Mucosa of rectum (tissue), 2 donors: Measurements from ENCODE around the gene LIMS1.

Experiments used
- H3K27ac ChIP-seq, 2 donors: one replicate each; pipeline ENCODE4 v1.7.0; 2013; ENCODE audit warnings: inconsistent platforms in 2 of 2, low read depth in 2 of 2, low read length in 2 of 2
- H3K27me3 ChIP-seq, 2 donors: one replicate each; pipeline ENCODE4 v1.7.0; 2013; ENCODE audit warnings: low read length in 2 of 2; ENCODE audit not compliant: control insufficient read depth in 2 of 2, insufficient read depth in 2 of 2
- H3K36me3 ChIP-seq, 2 donors: one replicate each; pipeline ENCODE4 v1.7.0; 2013; ENCODE audit warnings: low read length in 2 of 2; ENCODE audit not compliant: control insufficient read depth in 2 of 2, insufficient read depth in 2 of 2
- H3K4me1 ChIP-seq, 2 donors: one replicate each; pipeline ENCODE4 v1.7.0; 2013; ENCODE audit warnings: low read length in 2 of 2, mild to moderate bottlenecking in 1 of 2; ENCODE audit not compliant: control insufficient read depth in 2 of 2, insufficient read depth in 2 of 2
- H3K4me3 ChIP-seq, 2 donors: one replicate each; pipeline ENCODE4 v1.7.0; 2013; ENCODE audit warnings: low read length in 2 of 2
- H3K9ac ChIP-seq, 2 donors: one replicate each; pipeline ENCODE4 v1.7.0; 2013; ENCODE audit warnings: low read length in 2 of 2, low read depth in 1 of 2, mild to moderate bottlenecking in 1 of 2
- H3K9me3 ChIP-seq, 2 donors: one replicate each; pipeline ENCODE4 v1.7.0; 2013; ENCODE audit warnings: low read length in 2 of 2; ENCODE audit not compliant: control insufficient read depth in 2 of 2
- donor health status: healthy.
- donor health status: Normal muscosa, but diverticular disease.

LIMS1 gene

DNA sequence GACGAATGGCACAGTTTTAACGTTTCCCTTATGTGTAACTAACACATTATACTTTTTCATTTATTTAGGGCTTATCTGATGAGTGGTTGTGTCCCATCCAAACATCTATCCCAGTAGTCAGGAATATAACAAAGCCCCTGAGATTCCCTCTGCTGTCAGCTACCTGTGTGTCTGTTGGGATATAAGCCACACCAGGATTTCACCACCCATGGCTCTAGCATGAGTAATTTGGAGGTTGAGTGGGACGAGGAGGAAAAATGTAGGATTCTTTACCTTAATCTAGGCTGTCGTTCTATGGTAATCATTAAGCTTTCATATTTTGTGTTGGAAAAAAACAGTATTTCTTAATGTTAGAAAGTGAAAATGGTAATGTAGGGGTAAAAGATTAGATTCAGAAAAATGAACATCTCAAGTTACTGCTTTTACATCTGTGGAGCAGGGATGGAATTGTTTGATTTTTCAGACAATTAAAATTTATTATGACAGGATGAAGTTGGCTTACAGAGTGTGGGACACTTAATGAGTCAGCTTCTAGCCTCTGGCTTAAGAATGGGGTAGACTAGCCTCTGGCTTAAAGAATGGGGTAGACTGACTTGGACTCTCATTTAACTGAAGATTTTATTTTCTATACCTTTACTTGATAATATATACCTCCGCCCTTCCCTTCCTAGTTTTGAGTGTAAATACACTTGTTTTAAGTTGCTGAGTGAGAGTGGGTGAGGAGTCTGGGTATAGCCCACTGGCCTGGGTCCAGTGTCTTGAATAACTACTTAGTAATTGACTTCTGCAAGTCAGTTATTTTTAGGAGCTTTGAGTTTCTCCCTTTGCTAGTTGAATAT lies 96.5 kb downstream of the LIMS1 start:
- H3K27ac ChIP-seq: no peak overlapping the region
- no peak overlapping the region for H3K9ac ChIP-seq
- no peak overlapping the region for H3K4me3 ChIP-seq
- peaks cover 10 to 28% of the 10 kb centered on the region in 2 donors for H3K4me1 ChIP-seq
- H3K9me3 ChIP-seq: no peaks in the 10 kb centered on the region
- H3K27me3 ChIP-seq: no peaks in the 10 kb centered on the region
- H3K36me3 ChIP-seq: no peaks in the 10 kb centered on the region

- H3K36me3 ChIP-seq: no peaks in the 10 kb centered on the region
- H3K4me1 ChIP-seq: peaks cover 20 to 32% of the 10 kb centered on the region in 2 donors
- H3K27me3 ChIP-seq: no peaks in the 10 kb centered on the region
- no peak overlapping the region for H3K27ac ChIP-seq
- H3K9ac ChIP-seq: no peak overlapping the region
- no peaks in the 10 kb centered on the region for H3K9me3 ChIP-seq
- no peak overlapping the region for H3K4me3 ChIP-seq
Observed at GRCh38 chr2:108632332-108633160, 98.3 kb downstream of the LIMS1 start.

DNA sequence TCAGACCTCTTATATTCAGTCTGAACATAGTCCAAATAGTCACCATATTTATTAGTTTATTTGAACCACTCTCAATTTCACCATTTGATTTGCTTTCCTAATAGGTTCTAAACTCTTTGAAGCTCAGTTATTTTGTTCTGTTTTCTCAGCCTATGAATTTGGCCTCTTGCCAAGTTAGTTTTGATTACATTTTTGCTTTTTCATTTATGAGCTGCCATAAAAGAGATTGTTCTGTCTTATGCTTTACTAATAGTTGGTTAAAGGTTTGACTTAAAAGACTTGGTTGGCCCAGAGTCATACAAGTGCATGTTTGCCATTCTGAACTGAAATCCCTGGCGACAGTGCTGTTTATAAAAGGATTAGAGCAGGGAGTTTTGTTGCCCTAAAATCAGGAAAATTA lies 99.1 kb downstream of the LIMS1 start:
- H3K27ac ChIP-seq: no peak overlapping the region
- H3K27me3 ChIP-seq: no peaks in the 10 kb centered on the region
- H3K4me1 ChIP-seq: peaks cover 20 to 32% of the 10 kb centered on the region in 2 donors
- no peaks in the 10 kb centered on the region for H3K9me3 ChIP-seq
- H3K36me3 ChIP-seq: no peaks in the 10 kb centered on the region
- H3K4me3 ChIP-seq: no peak overlapping the region
- H3K9ac ChIP-seq: no peak overlapping the region

- Histone ChIP-seq H3K36me3 (no peaks in the 10 kb centered on the region), H3K9me3 (no peaks in the 10 kb centered on the region), H3K27me3 (no peaks in the 10 kb centered on the region), H3K4me3 (no peak overlapping the region), H3K27ac (no peak overlapping the region), H3K9ac (no peak overlapping the region), H3K4me1 (peaks cover 20 to 32% of the 10 kb centered on the region in 2 donors)
Observed at GRCh38 chr2:108634011-108634410, 99.7 kb downstream of the LIMS1 start.

GRCh38 chr2:108634576-108635160 lies 100.4 kb downstream of the LIMS1 start:
- Histone ChIP-seq H3K27ac (no peak overlapping the region), H3K9ac (no peak overlapping the region), H3K27me3 (no peaks in the 10 kb centered on the region), H3K4me3 (no peak overlapping the region), H3K9me3 (no peaks in the 10 kb centered on the region), H3K36me3 (peaks cover 0 to under 1% of the 10 kb centered on the region in 2 donors), H3K4me1 (peaks cover 20 to 28% of the 10 kb centered on the region in 2 donors)

- H3K27ac ChIP-seq: no peak overlapping the region
- H3K4me1 ChIP-seq: peaks cover 20 to 28% of the 10 kb centered on the region in 2 donors
- no peak overlapping the region for H3K9ac ChIP-seq
Observed at GRCh38 chr2:108635630-108636354, 101.5 kb downstream of the LIMS1 start.

DNA sequence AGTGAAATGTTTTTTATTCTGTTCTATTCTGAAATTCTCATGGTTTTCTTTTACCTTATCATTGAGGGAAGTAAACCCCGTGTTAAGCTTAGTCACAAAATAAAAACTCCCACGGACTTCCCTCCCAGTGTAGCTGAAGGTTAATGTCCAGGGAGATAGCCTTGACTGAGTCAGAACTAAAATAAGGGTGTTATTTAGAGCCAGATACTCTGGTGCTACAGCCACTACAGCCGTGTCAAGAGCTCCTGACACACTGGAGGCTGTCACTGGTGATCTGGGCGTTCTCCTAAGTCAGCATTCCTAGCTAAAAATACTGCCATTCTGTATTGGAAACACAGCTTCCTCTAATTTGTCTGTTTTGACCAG lies 103.0 kb downstream of the LIMS1 start:
- Histone ChIP-seq H3K4me1 (peaks cover 20 to 33% of the 10 kb centered on the region in 2 donors), H3K27ac (peak overlapping the region; percentile 5 to 32), H3K27me3 (no peaks in the 10 kb centered on the region), H3K9ac (peak overlapping the region in 1 of 2 donors; percentile 26), H3K4me3 (no peak overlapping the region), H3K9me3 (no peaks in the 10 kb centered on the region), H3K36me3 (peaks cover 0 to 3% of the 10 kb centered on the region in 2 donors)

More at GRCh38 chr2:108635630-108636354, 101.5 kb downstream of the LIMS1 start:
- Histone ChIP-seq H3K27me3 (no peaks in the 10 kb centered on the region), H3K4me3 (no peak overlapping the region), H3K9me3 (no peaks in the 10 kb centered on the region), H3K36me3 (peaks cover 0 to 3% of the 10 kb centered on the region in 2 donors)

DNA sequence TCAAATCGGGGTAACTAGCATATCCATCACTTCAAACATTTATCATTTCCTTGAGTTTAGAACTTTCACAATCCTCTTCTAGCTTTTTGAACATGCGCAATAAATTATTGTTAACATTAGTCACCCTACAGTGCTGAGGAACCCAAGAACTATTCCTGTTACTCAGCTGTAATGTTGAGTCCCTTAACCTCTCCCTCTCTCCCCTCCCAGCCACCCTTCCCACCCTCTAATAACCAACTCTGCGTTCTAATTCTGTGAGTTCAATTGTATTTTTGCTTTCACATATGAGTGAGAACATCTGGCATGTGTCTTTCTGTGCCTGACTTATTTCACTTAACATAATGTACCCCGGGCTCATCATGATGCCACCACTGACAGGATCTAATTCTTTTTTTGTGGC lies 106.5 kb downstream of the LIMS1 start:
- Histone ChIP-seq H3K4me1 (peaks cover 10% of the 10 kb centered on the region in 2 donors), H3K4me3 (no peak overlapping the region), H3K27ac (no peak overlapping the region), H3K9ac (no peak overlapping the region), H3K9me3 (no peaks in the 10 kb centered on the region), H3K36me3 (peaks cover 0 to 3% of the 10 kb centered on the region in 2 donors), H3K27me3 (no peaks in the 10 kb centered on the region)

GRCh38 chr2:108641756-108642155 lies 107.5 kb downstream of the LIMS1 start:
- H3K27ac ChIP-seq: no peak overlapping the region

More at GRCh38 chr2:108641756-108642155, 107.5 kb downstream of the LIMS1 start:
- Histone ChIP-seq H3K9ac (no peak overlapping the region), H3K27me3 (no peaks in the 10 kb centered on the region), H3K4me3 (no peak overlapping the region), H3K36me3 (peaks cover 0 to 3% of the 10 kb centered on the region in 2 donors), H3K4me1 (peaks cover 2 to 5% of the 10 kb centered on the region in 2 donors), H3K9me3 (no peaks in the 10 kb centered on the region)
